Liver (tissue), 9 donors: Measurements from ENCODE around the gene B4GALT6. TPM values are rescaled to one million over a fixed set of nuclear protein-coding genes. Genes with fewer than 3 reads are reported as not detected.

Experiments used
- DNase-seq: peaks from one replicate; pipeline ENCODE4 v3.0.0-alpha.2; 2017; ENCODE audit warnings: low spot score
- H3K27ac ChIP-seq, 2 donors: one replicate each; pipeline ENCODE4 v1.7.0; 2013; ENCODE audit warnings: inconsistent platforms in 2 of 2, low read length in 2 of 2, control low read depth in 1 of 2, low read depth in 1 of 2, mild to moderate bottlenecking in 1 of 2
- H3K27me3 ChIP-seq, 4 donors: one replicate each; pipeline versions ENCODE4 v1.6.1 to v1.7.0; 2013; ENCODE audit warnings: low read length in 3 of 4, inconsistent platforms in 1 of 4, mild to moderate bottlenecking in 1 of 4, moderate library complexity in 1 of 4; ENCODE audit not compliant: control insufficient read depth in 4 of 4, insufficient read depth in 4 of 4
- H3K36me3 ChIP-seq, 4 donors: one replicate each; pipeline versions ENCODE4 v1.6.1 to v1.7.0; 2013; ENCODE audit warnings: low read length in 3 of 4, mild to moderate bottlenecking in 3 of 4, low read depth in 1 of 4, moderate library complexity in 1 of 4; ENCODE audit not compliant: control insufficient read depth in 4 of 4, insufficient read depth in 3 of 4
- H3K4me1 ChIP-seq, 4 donors: one replicate each; pipeline versions ENCODE4 v1.6.1 to v1.7.0; 2013; ENCODE audit warnings: low read length in 3 of 4, mild to moderate bottlenecking in 3 of 4, moderate library complexity in 1 of 4; ENCODE audit not compliant: control insufficient read depth in 4 of 4, insufficient read depth in 4 of 4
- H3K4me3 ChIP-seq, 3 donors: one replicate each; pipeline versions ENCODE4 v1.6.1 to v1.7.0; 2013; ENCODE audit warnings: low read length in 3 of 3, control low read depth in 1 of 3, low read depth in 1 of 3, mild to moderate bottlenecking in 1 of 3
- H3K9ac ChIP-seq, 2 donors: one replicate each; pipeline ENCODE4 v1.7.0; 2013; ENCODE audit warnings: low read length in 2 of 2, mild to moderate bottlenecking in 2 of 2, moderate library complexity in 2 of 2, control low read depth in 1 of 2, low read depth in 1 of 2
- H3K9me3 ChIP-seq, 4 donors: one replicate each; pipeline versions ENCODE4 v1.6.1 to v1.7.0; 2013; ENCODE audit warnings: low read length in 3 of 4; ENCODE audit not compliant: control insufficient read depth in 4 of 4
- FOXA1 ChIP-seq: IDR thresholded peaks from 2 replicates; pipeline ENCODE4 v1.6.1; 2016; ENCODE audit warnings: antibody characterized with exemption
- FOXA2 ChIP-seq: IDR thresholded peaks from 2 replicates; pipeline ENCODE4 v1.6.1; 2016; ENCODE audit warnings: antibody characterized with exemption
- GABPA ChIP-seq, 2 donors: IDR thresholded peaks in 1 of 2; conservative IDR thresholded peaks in 1 of 2; 2 replicates each; pipeline ENCODE4 v1.6.1; 2016; ENCODE audit warnings: antibody characterized with exemption in 2 of 2, mild to moderate bottlenecking in 1 of 2, moderate library complexity in 1 of 2
- HNF4A ChIP-seq, 2 donors: conservative IDR thresholded peaks; 2 replicates each; pipeline ENCODE4 v1.6.1; 2016; ENCODE audit warnings: antibody characterized with exemption in 2 of 2, mild to moderate bottlenecking in 2 of 2
- HNF4G ChIP-seq: IDR thresholded peaks from 2 replicates; pipeline ENCODE4 v1.6.1; 2016; ENCODE audit warnings: antibody characterized with exemption
- JUND ChIP-seq, 2 donors: IDR thresholded peaks; 2 replicates each; pipeline ENCODE4 v1.6.1; 2016; ENCODE audit warnings: antibody characterized with exemption in 2 of 2
- RXRA ChIP-seq, 2 donors: IDR thresholded peaks; 2 replicates each; pipeline ENCODE4 v1.6.1; 2017 to 2018; ENCODE audit warnings: antibody characterized with exemption in 2 of 2, mild to moderate bottlenecking in 1 of 2
- SP1 ChIP-seq: IDR thresholded peaks from 2 replicates; pipeline ENCODE4 v1.6.1; 2018; ENCODE audit warnings: antibody characterized with exemption, mild to moderate bottlenecking
- TAF1 ChIP-seq: conservative IDR thresholded peaks from 2 replicates; pipeline ENCODE4 v1.6.1; 2016; ENCODE audit warnings: antibody characterized with exemption, mild to moderate bottlenecking
- WGBS: extraction: QIAGEN DNeasy Blood & Tissue Kit; methylation state at CpG from one replicate; pipeline ENCODE4 v1.1.7; 2013; 5-methylcytosine and 5-hydroxymethylcytosine counted together
- polyA plus RNA-seq, 2 donors: library from polyadenylated mRNA; stranded (reverse) in 1 of 2; unstranded in 1 of 2; fragments of 200-250 nt in 1 of 2; fragments of >200 nt in 1 of 2; fragmentation: Nextera tagmentation in 1 of 2; extraction: Ambion mirVana in 1 of 2; gene quantifications; one replicate each; pipeline versions ENCODE4 v1.2.1 to v1.2.3, GENCODE V29; 2013 to 2015
- total RNA-seq, 2 donors: library from RNA; depleted of rRNA; stranded (reverse); fragments of >200 nt; gene quantifications; one replicate each; pipeline ENCODE4 v1.2.3, GENCODE V29; 2014
- TF ChIP-seq, protein P1 (sequence below): IDR thresholded peaks from 2 replicates; pipeline ENCODE4 v1.6.1; 2016; ENCODE audit warnings: antibody characterized with exemption
- TF ChIP-seq, protein P2 (sequence below): fragments of 150-350 bp; IDR thresholded peaks from 2 replicates; pipeline ENCODE4 v1.5.1; 2017; ENCODE audit warnings: improper control_type of control experiment, low read depth, low read length; ENCODE audit not compliant: missing input control
- TF ChIP-seq, protein P3 (sequence below): IDR thresholded peaks from 2 replicates; pipeline ENCODE4 v1.6.1; 2016; ENCODE audit warnings: antibody characterized with exemption, mild to moderate bottlenecking
- donor health status: healthy.
- donor health status: healthy.
- donor health status: healthy.
- donor health status: healthy.
- donor health status: healthy.

B4GALT6 gene
- total and polyA plus RNA-seq, 4 donors: 0.48 to 4.2 (median 0.61) TPM

DNA sequence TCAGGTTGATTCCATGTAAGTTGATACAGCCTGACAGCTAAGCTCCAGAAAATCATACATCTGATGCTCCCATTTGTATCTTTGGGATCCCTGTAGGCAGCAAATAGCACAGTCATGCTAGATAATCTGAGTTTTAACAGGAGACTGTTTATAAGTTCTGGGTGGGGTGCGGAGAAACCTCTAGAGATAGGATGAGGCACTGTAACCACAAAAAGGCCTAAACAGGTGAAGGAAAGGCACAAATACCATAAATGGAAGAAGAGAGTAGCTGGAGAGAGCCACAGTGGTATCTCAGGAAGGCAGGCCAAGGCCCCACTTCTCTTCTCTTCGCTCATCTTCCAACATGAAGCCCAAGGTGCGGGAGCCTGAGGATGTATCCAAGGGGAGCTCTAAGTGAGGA lies 18.1 kb upstream of the B4GALT6 start:
- no peaks in the 10 kb centered on the region for H3K27me3 ChIP-seq
- no peak for DNase-seq
- TF ChIP-seq RXRA (IDR thresholded peaks at IDR 0.05) (no peak), TAF1 (no peak), HNF4A (conservative IDR thresholded peaks at IDR 0.05) (no peak), HNF4G (no peak), FOXA2 (no peak), JUND (IDR thresholded peaks at IDR 0.05) (no peak)
- TF ChIP-seq, protein P1, sequence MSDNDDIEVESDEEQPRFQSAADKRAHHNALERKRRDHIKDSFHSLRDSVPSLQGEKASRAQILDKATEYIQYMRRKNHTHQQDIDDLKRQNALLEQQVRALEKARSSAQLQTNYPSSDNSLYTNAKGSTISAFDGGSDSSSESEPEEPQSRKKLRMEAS: no peak
- TF ChIP-seq, protein P2, sequence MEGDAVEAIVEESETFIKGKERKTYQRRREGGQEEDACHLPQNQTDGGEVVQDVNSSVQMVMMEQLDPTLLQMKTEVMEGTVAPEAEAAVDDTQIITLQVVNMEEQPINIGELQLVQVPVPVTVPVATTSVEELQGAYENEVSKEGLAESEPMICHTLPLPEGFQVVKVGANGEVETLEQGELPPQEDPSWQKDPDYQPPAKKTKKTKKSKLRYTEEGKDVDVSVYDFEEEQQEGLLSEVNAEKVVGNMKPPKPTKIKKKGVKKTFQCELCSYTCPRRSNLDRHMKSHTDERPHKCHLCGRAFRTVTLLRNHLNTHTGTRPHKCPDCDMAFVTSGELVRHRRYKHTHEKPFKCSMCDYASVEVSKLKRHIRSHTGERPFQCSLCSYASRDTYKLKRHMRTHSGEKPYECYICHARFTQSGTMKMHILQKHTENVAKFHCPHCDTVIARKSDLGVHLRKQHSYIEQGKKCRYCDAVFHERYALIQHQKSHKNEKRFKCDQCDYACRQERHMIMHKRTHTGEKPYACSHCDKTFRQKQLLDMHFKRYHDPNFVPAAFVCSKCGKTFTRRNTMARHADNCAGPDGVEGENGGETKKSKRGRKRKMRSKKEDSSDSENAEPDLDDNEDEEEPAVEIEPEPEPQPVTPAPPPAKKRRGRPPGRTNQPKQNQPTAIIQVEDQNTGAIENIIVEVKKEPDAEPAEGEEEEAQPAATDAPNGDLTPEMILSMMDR: no peak
- H3K27ac ChIP-seq: no peak overlapping the region
- no peak overlapping the region for H3K4me3 ChIP-seq
- no peaks in the 10 kb centered on the region for H3K36me3 ChIP-seq
- H3K9me3 ChIP-seq: peaks cover 0 to 2% (median 0%) of the 10 kb centered on the region in 4 donors
- WGBS: 98% methylated on average over 3 of the region's 3 CpGs
- H3K9ac ChIP-seq: no peak overlapping the region
- H3K4me1 ChIP-seq: no peaks in the 10 kb centered on the region

DNA sequence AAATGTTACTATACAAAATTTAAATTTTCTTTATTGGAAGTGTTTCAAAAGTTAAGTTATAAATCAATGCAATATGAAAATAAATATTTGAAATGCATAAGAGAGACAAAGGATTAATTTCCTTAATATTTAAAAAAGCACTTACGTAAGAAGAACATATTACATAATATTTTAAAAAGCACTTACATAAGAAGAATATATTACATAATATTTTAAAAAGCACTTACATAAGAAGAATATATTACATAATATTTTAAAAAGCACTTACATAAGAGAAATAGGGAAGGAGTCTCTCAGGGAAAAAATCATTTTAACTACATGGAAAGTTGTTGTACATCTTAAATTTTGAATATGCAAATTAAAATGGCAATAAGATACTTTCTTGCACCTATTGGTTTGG lies 17.4 kb upstream of the B4GALT6 start:
- 77% methylated on average over 1 of the region's 1 CpG for WGBS
- no peak overlapping the region for H3K4me3 ChIP-seq
- H3K9me3 ChIP-seq: peaks cover 0 to 2% (median 0%) of the 10 kb centered on the region in 4 donors

More for the DNA sequence above, 17.4 kb upstream of the B4GALT6 start:
- DNase-seq: no peak
- Histone ChIP-seq H3K4me1 (no peaks in the 10 kb centered on the region), H3K27ac (no peak overlapping the region), H3K9ac (no peak overlapping the region), H3K36me3 (no peaks in the 10 kb centered on the region), H3K27me3 (no peaks in the 10 kb centered on the region)
- no peak for TF ChIP-seq SP1
- no peak for TF ChIP-seq HNF4A (conservative IDR thresholded peaks at IDR 0.05)
- TF ChIP-seq FOXA1: no peak
- TF ChIP-seq, protein P2: no peak
- TF ChIP-seq, protein P3, sequence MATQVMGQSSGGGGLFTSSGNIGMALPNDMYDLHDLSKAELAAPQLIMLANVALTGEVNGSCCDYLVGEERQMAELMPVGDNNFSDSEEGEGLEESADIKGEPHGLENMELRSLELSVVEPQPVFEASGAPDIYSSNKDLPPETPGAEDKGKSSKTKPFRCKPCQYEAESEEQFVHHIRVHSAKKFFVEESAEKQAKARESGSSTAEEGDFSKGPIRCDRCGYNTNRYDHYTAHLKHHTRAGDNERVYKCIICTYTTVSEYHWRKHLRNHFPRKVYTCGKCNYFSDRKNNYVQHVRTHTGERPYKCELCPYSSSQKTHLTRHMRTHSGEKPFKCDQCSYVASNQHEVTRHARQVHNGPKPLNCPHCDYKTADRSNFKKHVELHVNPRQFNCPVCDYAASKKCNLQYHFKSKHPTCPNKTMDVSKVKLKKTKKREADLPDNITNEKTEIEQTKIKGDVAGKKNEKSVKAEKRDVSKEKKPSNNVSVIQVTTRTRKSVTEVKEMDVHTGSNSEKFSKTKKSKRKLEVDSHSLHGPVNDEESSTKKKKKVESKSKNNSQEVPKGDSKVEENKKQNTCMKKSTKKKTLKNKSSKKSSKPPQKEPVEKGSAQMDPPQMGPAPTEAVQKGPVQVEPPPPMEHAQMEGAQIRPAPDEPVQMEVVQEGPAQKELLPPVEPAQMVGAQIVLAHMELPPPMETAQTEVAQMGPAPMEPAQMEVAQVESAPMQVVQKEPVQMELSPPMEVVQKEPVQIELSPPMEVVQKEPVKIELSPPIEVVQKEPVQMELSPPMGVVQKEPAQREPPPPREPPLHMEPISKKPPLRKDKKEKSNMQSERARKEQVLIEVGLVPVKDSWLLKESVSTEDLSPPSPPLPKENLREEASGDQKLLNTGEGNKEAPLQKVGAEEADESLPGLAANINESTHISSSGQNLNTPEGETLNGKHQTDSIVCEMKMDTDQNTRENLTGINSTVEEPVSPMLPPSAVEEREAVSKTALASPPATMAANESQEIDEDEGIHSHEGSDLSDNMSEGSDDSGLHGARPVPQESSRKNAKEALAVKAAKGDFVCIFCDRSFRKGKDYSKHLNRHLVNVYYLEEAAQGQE: no peak
- no peak for TF ChIP-seq HNF4G
- TF ChIP-seq, protein P1: no peak
- TF ChIP-seq GABPA (IDR thresholded peaks at IDR 0.05 in 1 of 2, conservative IDR thresholded peaks at IDR 0.05 in 1 of 2): no peak
